Neuronal stem cell (in vitro differentiated cells): ENCODE data around the gene WWOX.

Experiments
- DNase-seq: peaks from one replicate; pipeline ENCODE4 v3.0.0-alpha.2; 2013; ENCODE audit warnings: low spot score
- H2AFZ ChIP-seq: one replicate; pipeline ENCODE4 v1.6.1; 2013; ENCODE audit warnings: mild to moderate bottlenecking, low read length, inconsistent platforms
- H2AK5ac ChIP-seq: 2 replicates; pipeline ENCODE4 v1.6.1; 2013; ENCODE audit warnings: low read depth, mild to moderate bottlenecking, inconsistent platforms, low read length, moderate library complexity, mixed read lengths
- H2BK120ac ChIP-seq: 2 replicates; pipeline ENCODE4 v1.6.1; 2013; ENCODE audit warnings: low read depth, mild to moderate bottlenecking, inconsistent platforms, low read length, moderate library complexity, mixed read lengths
- H2BK12ac ChIP-seq: one replicate; pipeline ENCODE4 v1.6.1; 2013; ENCODE audit warnings: low read length, inconsistent platforms
- H2BK15ac ChIP-seq: 2 replicates; pipeline ENCODE4 v1.6.1; 2013; ENCODE audit warnings: mild to moderate bottlenecking, low read length, inconsistent platforms, mixed read lengths
- H2BK5ac ChIP-seq: one replicate; pipeline ENCODE4 v1.6.1; 2013; ENCODE audit warnings: inconsistent platforms, mild to moderate bottlenecking, low read length, moderate library complexity
- H3K14ac ChIP-seq: one replicate; pipeline ENCODE4 v1.6.1; 2013; ENCODE audit warnings: low read length, inconsistent platforms
- H3K18ac ChIP-seq: 2 replicates; pipeline ENCODE4 v1.6.1; 2013; ENCODE audit warnings: low read length, inconsistent platforms
- H3K23ac ChIP-seq: 2 replicates; pipeline ENCODE4 v1.6.1; 2013; ENCODE audit warnings: low read depth, mild to moderate bottlenecking, mixed read lengths, low read length, inconsistent platforms; ENCODE audit not compliant: poor library complexity
- H3K27ac ChIP-seq: replicated peaks from 3 replicates; pipeline ENCODE4 v1.5.1; 2013; ENCODE audit warnings: low read length, inconsistent platforms
- H3K27me3 ChIP-seq, 3 experiments: 2 replicates each; pipeline ENCODE4 v1.6.1; 2013; ENCODE audit warnings: low read length in 3 of 3, mild to moderate bottlenecking in 2 of 3, inconsistent platforms in 1 of 3, low read depth in 1 of 3, mixed read lengths in 1 of 3, moderate library complexity in 1 of 3; ENCODE audit not compliant: control insufficient read depth in 3 of 3, insufficient read depth in 3 of 3
- H3K36me3 ChIP-seq, 2 donors: replicated peaks in 1 of 2; 2 replicates each; pipeline ENCODE4 v1.6.1; 2013; ENCODE audit warnings: low read length in 2 of 2; ENCODE audit not compliant: control insufficient read depth in 2 of 2, insufficient read depth in 2 of 2
- H3K4ac ChIP-seq: 2 replicates; pipeline ENCODE4 v1.6.1; 2013; ENCODE audit warnings: inconsistent platforms, mild to moderate bottlenecking, low read length, moderate library complexity
- H3K4me1 ChIP-seq, 2 donors: 1 replicate in 1 of 2; 2 replicates in 1 of 2; pipeline ENCODE4 v1.6.1; 2013; ENCODE audit warnings: low read length in 2 of 2, low read depth in 1 of 2; ENCODE audit not compliant: control insufficient read depth in 2 of 2, insufficient read depth in 1 of 2
- H3K4me2 ChIP-seq: one replicate; pipeline ENCODE4 v1.6.1; 2013; ENCODE audit warnings: mild to moderate bottlenecking, low read length, inconsistent platforms; ENCODE audit not compliant: insufficient read depth, poor library complexity, severe bottlenecking
- H3K4me3 ChIP-seq, 2 donors: 2 replicates each; pipeline ENCODE4 v1.5.1; 2013; ENCODE audit warnings: low read length in 2 of 2, mild to moderate bottlenecking in 2 of 2, inconsistent platforms in 1 of 2, moderate library complexity in 1 of 2
- H3K79me1 ChIP-seq: one replicate; pipeline ENCODE4 v1.6.1; 2013; ENCODE audit warnings: low read depth, mild to moderate bottlenecking, inconsistent platforms, low read length, moderate library complexity
- H3K9ac ChIP-seq: one replicate; pipeline ENCODE4 v1.6.1; 2013; ENCODE audit warnings: mild to moderate bottlenecking, low read depth, low read length, inconsistent platforms; ENCODE audit not compliant: poor library complexity
- H3K9me3 ChIP-seq, 2 donors: replicated peaks in 1 of 2; 2 replicates each; pipeline versions ENCODE3 to v1.6.1; 2013; ENCODE audit warnings: low read length in 2 of 2, mild to moderate bottlenecking in 2 of 2, inconsistent platforms in 1 of 2, low read depth in 1 of 2, mixed read lengths in 1 of 2, moderate library complexity in 1 of 2; ENCODE audit not compliant: control insufficient read depth in 2 of 2, insufficient read depth in 1 of 2
- H4K8ac ChIP-seq: one replicate; pipeline ENCODE4 v1.6.1; 2013; ENCODE audit warnings: low read depth, mild to moderate bottlenecking, inconsistent platforms, low read length, moderate library complexity
- H4K91ac ChIP-seq: one replicate; pipeline ENCODE4 v1.6.1; 2013; ENCODE audit warnings: low read length, low read depth, mild to moderate bottlenecking, inconsistent platforms; ENCODE audit not compliant: poor library complexity
- WGBS, 2 donors: extraction: QIAGEN DNeasy Blood & Tissue Kit; methylation state at CpG; one replicate each; pipeline ENCODE4 v1.1.7; 2013; ENCODE audit warnings: missing lambda C conversion rate in 2 of 2, mixed read lengths in 1 of 2; ENCODE audit not compliant: insufficient read length in 2 of 2, insufficient replicate concordance in 1 of 2; ENCODE audit errors: extremely low coverage in 2 of 2; 5-methylcytosine and 5-hydroxymethylcytosine counted together

Gene WWOX

GRCh38 chr16:78416400-78416799, 316.9 kb downstream of the WWOX start:
- Histone ChIP-seq H2BK120ac (no peak overlapping the region), H2AFZ (no peak overlapping the region), H3K27me3 (no peaks in the 10 kb centered on the region), H3K4ac (no peak overlapping the region), H2BK12ac (no peak overlapping the region), H2AK5ac (no peak overlapping the region), H3K9me3 (peaks cover 2 to 18% of the 10 kb centered on the region in 2 donors), H4K91ac (no peak overlapping the region), H2BK15ac (no peak overlapping the region), H3K4me2 (no peak overlapping the region), H3K9ac (no peak overlapping the region), H3K79me1 (no peaks in the 10 kb centered on the region), H3K23ac (no peak overlapping the region), H3K18ac (no peak overlapping the region), H3K14ac (no peak overlapping the region), H3K4me1 (peaks cover 0 to 5% of the 10 kb centered on the region in 2 donors), H3K36me3 (no peaks in the 10 kb centered on the region), H3K27ac (no peak overlapping the region), H2BK5ac (no peak overlapping the region), H4K8ac (no peak overlapping the region), H3K4me3 (no peak overlapping the region)
- no peak for DNase-seq

- Histone ChIP-seq H4K8ac (no peak overlapping the region), H3K79me1 (no peaks in the 10 kb centered on the region), H2BK15ac (no peak overlapping the region), H3K27ac (peak overlapping the region; percentile 18), H2BK120ac (no peak overlapping the region), H2AFZ (no peak overlapping the region), H3K14ac (no peak overlapping the region), H3K18ac (no peak overlapping the region), H4K91ac (no peak overlapping the region), H2BK5ac (no peak overlapping the region), H3K4me3 (no peak overlapping the region), H3K4me1 (peaks cover 0 to 4% of the 10 kb centered on the region in 2 donors), H2AK5ac (no peak overlapping the region), H3K4ac (no peak overlapping the region), H3K9ac (no peak overlapping the region), H3K4me2 (no peak overlapping the region), H3K9me3 (peaks cover 0 to 2% of the 10 kb centered on the region in 2 donors), H3K27me3 (no peaks in the 10 kb centered on the region), H3K23ac (no peak overlapping the region), H2BK12ac (no peak overlapping the region), H3K36me3 (no peaks in the 10 kb centered on the region)
- peak; percentile 49 for DNase-seq
- no CpG with 5 or more reads among the region's 3 CpGs for WGBS, 2 donors
Measured at GRCh38 chr16:78421181-78421708, 321.8 kb downstream of the WWOX start.

- H3K18ac ChIP-seq = no peak overlapping the region
- H3K27ac ChIP-seq = no peak overlapping the region
- no peak overlapping the region for H3K14ac ChIP-seq
- no peak overlapping the region for H3K4me2 ChIP-seq
- no peak overlapping the region for H2AK5ac ChIP-seq
- H3K9ac ChIP-seq = no peak overlapping the region
- H3K4me3 ChIP-seq = no peak overlapping the region
- H3K4ac ChIP-seq = no peak overlapping the region
- H3K36me3 ChIP-seq = peaks cover 0 to 2% of the 10 kb centered on the region in 2 donors
- DNase-seq = no peak
- no peak overlapping the region for H2BK15ac ChIP-seq
- H4K91ac ChIP-seq = no peak overlapping the region
- H2BK12ac ChIP-seq = no peak overlapping the region
- H3K4me1 ChIP-seq = peaks cover 2 to 5% of the 10 kb centered on the region in 2 donors
- WGBS, 2 donors = 100% methylated on average over 1 of the region's 4 CpGs; no CpG with 5 or more reads in 1 of the 2 donors
- no peak overlapping the region for H2BK5ac ChIP-seq
- H2BK120ac ChIP-seq = no peak overlapping the region
- H3K79me1 ChIP-seq = no peaks in the 10 kb centered on the region
- no peaks in the 10 kb centered on the region for H3K27me3 ChIP-seq
- no peak overlapping the region for H4K8ac ChIP-seq
- no peak overlapping the region for H3K23ac ChIP-seq
- H2AFZ ChIP-seq = no peak overlapping the region
- peaks cover 0 to 2% of the 10 kb centered on the region in 2 donors for H3K9me3 ChIP-seq
Measured at GRCh38 chr16:78425281-78425680, 325.8 kb downstream of the WWOX start.

GRCh38 chr16:78425891-78426510, 326.5 kb downstream of the WWOX start:
- no peak overlapping the region for H3K14ac ChIP-seq
- no peak overlapping the region for H3K18ac ChIP-seq
- no peak overlapping the region for H4K91ac ChIP-seq
- H3K9ac ChIP-seq = no peak overlapping the region
- H2BK5ac ChIP-seq = no peak overlapping the region
- DNase-seq = no peak
- no peak overlapping the region for H2BK15ac ChIP-seq
- peaks cover 2 to 5% of the 10 kb centered on the region in 2 donors for H3K4me1 ChIP-seq
- peaks cover 0 to 2% of the 10 kb centered on the region in 2 donors for H3K9me3 ChIP-seq
- WGBS, 2 donors = no CpG with 5 or more reads among the region's 7 CpGs
- no peak overlapping the region for H2AFZ ChIP-seq
- H2BK12ac ChIP-seq = no peak overlapping the region
- no peak overlapping the region for H3K4me2 ChIP-seq
- H3K79me1 ChIP-seq = no peaks in the 10 kb centered on the region
- no peak overlapping the region for H3K4me3 ChIP-seq
- H3K27ac ChIP-seq = no peak overlapping the region
- H3K4ac ChIP-seq = no peak overlapping the region
- H3K27me3 ChIP-seq = no peaks in the 10 kb centered on the region
- H2AK5ac ChIP-seq = no peak overlapping the region
- H4K8ac ChIP-seq = no peak overlapping the region
- peaks cover 0 to 2% of the 10 kb centered on the region in 2 donors for H3K36me3 ChIP-seq
- H2BK120ac ChIP-seq = no peak overlapping the region
- no peak overlapping the region for H3K23ac ChIP-seq
